Activated CD4-positive, CD25-positive, alpha-beta regulatory T cell treated with anti-CD3 and anti-CD28 coated beads, Interleukin-2, amount 50 U/mL, for 24 hours (primary cell): ENCODE results near the gene SLIT3.

Experiments used
- ATAC-seq, 2 donors: fragments of 150-1000 bp; cut with Tn5 transposase; one replicate each; pipeline ENCODE4 v1.10.0; 2021; ENCODE audit warnings: mild to moderate bottlenecking in 1 of 2, moderate library complexity in 1 of 2

The SLIT3 gene

DNA sequence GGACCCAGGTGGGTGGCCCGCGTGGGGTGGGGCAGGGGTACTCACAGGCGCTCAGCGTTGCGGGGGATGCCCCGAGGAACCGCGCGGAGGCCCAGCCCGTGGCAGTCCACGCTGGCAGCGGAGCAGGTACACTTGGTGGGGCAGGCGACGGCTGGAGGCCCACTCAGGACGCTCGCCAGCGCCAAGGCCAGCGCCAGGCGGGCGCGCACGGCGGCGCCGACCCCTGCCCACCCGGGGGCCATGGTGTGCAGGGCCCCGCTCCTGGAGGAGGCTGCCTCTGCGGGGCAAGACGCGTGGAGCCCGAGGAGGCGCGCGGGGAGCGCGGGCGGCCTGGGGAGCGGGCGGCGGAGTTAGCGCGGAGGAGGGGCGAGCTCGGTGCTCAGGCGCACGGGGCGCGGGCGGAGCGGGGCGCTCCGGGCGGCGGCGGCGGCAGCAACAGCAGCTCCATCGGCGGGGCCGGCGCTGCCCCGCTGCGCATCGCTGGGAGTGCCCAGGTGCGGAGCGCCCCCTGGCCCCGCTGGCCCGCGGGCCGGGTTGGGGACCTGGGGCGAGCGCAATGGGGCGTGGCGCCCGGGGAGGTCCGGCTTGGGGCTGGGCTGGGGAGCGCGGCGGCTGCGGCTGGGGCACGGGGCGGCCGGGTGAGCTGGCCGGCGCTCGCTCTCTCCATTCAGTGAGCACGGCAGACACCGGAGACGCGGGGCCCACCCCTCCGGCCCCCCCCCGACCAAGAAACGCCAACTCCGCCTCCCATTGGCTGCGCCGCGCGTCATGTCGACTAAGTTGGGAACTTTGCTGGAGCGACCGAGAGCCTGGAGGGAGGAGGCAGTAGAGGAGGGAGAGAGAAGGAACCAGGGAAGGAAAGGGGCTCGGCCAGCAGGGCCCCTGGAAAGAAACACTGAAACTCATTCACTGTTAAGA, at the start of gene SLIT3:
Gene SLIT3, minus strand, starts transcription at position 672 of the 918 bp plus-strand sequence. Its CDS starts 430 bp downstream, at position 242.
- no peak for ATAC-seq

DNA sequence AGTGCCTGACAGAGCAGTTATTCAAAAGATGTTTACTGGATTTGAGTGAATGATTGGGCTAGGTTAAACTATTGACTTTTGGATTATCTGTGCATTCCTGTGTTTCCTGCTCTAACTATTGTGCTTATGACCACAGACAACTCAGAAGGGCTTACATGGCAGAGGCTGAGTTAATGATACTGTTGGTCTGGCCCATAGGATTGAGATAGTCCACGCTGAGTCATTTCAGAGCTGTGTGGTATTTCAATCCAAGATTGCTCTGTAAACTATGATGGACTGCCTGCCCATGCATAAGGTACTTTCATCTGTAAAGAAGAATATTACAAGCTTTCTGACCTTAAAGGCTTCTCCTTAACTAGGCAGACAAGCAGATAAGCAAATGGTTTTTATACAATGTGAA, 49.1 kb upstream of the SLIT3 start:
- no peak for ATAC-seq

DNA sequence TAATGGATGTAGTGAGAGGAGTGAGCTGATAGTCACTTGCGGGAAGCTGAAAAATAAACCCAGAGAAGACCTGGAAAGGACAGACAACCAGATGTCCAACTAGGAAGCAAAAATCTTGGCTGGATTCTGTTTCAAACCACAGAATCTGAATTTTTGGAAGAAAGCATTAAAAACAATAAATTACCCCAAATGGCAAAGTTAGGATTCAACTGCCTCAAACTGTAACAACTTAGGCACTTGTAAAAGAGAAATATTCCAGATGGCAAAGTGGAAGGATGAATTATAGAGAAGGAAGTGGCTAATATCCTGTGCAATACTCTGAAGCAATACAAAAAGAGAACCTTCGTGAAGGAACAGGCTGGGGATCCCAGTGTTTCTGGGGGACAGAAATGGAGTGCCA, 46.8 kb upstream of the SLIT3 start:
- ATAC-seq, result no peak

DNA sequence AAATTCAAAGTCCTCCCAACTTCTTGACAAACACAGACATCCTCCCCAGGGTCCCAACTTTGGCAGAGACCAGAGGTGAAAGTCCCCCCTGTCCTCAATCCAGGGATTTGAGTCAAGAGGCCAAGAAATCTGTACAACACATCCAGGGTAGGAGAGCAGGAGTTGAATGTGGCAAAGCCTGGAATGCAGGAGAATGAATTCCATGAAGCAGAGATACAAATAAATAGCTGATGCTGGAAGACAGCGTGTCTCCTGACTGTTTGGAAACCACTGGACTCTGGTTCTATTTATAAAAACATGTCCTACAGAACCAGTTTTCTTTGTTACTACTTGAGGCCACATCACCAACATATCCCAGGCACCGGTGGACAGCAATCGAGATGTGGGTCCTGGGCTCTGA, 43.7 kb upstream of the SLIT3 start:
- no peak for ATAC-seq

DNA sequence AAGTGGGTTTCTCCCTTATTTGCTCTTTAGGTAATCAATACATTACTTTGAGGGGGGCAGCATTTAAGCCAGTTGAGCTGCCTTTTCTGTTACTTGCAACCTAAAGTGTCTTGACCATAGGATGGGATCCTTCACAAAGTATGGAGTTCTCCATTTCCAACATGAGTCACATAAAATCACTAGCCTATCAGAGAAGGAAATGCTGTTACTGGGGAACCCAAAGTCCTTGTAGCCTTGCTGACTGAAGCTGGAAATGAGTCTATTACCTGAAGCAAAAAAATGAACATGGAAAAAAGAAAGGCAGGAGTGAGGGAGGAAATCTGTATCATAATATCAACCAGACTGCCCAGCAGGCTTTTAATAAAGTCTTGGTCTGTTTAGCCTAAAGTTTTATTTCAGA, 42.8 kb upstream of the SLIT3 start:
- no peak for ATAC-seq

DNA sequence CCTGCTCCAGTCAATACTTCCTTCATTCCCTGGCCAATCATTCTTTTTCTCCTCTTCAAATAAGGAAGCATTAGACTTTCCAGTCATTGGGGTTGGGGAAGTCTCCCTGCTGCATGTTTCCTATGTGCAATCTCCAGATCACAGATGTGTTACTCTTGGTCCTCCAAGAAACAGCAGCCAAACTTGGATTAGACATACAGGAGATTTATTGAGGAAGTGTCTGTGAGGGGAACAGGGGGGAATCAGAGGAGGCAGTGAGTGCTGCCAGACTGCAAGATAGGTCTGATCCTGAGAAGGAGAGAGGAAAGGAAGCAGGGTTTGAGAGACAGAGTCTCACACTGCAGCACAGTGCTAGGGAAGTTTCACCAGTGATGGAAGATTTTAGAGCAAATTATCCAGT, 40.6 kb upstream of the SLIT3 start:
- no peak for ATAC-seq

DNA sequence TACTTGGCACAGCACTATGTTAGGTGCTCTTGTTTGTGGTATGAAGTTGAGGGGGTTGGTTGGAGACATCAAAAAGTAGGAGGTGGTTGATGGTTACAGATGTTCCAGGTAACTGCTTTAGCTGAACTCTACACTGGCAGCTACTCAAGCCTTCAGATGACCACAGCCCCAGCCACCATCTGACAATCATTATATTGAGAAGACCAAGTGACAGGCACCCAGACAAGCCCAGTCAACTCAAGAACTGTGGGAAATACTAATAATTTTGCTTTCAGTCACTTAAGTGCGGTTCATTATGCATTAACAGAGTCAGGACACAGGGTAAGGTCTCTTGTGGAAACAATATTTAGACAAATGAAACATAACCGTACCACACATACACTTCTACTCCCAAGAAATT, 38.9 kb upstream of the SLIT3 start:
- ATAC-seq, result no peak

DNA sequence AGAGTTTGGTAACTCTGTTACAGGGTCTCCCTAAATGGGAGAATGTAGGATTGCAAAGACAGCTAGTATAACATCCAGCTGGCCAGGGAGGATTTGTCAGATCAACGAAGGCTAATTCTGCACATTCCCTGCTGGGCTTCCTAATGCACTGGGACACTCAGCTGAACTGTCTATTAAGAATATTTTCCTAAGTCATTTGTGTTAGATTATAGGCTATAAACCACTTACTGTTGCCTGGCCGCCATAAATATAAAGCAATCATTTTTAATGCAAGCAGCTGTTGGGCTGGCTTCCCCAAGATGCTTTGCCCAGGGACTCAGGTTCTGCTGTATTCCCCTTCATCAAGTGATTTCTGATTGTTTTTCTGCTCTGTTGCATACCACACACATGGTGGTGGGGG, 35.3 kb upstream of the SLIT3 start:
- no peak for ATAC-seq

DNA sequence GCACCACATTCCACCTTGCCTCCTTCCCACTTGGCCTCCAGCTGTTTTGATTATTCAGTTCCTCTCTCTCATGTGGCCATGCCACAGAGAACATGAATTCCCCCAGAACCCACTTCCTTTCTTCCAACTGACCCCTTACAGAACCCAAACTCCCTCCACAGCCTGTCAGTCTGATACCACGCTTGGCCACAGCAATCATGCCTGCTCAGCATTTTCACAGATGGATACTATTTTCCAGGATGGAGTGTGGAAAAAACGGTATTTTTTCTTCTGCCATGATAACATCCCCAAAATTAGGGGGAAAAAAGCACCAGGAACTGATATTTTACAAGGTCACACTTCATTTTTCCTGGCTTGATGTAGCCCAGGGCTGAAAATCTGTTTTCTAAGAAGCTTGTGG, 34.9 kb upstream of the SLIT3 start:
- no peak for ATAC-seq

DNA sequence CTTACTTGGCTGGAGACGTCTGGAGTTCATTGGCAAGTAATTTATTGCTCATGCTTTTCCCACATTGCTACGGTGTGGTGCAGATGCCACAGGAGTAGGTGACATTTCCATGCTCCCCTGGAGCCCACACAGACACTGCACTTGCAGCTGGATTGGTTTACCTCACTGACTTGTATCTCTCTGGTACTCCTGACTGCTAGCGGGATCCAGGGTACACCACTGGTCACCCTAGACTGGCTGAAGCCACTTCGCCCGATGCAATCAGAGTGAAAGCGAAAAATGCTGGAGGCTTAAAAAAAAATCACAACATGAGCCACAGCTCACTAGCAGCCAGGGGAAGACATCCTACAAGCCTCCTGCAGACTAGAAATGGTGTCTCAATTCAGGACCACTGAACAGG, 32.6 kb upstream of the SLIT3 start:
- no peak for ATAC-seq

DNA sequence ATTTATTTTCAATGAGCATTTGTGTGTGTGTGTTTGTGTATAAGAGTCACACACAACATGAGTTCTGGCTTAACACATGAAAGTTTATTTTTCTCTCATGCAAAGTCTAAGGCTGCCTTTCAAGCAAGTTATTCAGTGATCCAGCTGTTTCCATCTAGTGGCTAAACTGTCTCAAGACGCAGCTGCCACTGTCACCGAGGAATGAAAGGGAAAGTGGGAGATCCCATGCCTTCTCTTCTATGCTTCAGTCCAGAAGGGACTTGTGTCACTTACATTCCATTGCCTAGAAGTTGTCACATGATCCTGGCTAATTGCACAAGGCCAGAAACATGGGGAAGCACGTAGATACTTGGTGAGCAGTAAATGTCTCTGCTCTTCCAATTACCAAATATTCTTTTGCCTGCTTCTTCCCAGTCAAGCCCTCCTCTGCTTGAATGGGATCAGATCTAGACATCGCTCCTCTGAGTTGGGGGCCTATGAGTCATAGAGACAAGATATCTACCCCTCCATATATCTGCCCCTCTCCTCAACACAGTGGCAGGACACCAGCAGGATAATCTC, 30.4 kb upstream of the SLIT3 start:
- ATAC-seq, result no peak

DNA sequence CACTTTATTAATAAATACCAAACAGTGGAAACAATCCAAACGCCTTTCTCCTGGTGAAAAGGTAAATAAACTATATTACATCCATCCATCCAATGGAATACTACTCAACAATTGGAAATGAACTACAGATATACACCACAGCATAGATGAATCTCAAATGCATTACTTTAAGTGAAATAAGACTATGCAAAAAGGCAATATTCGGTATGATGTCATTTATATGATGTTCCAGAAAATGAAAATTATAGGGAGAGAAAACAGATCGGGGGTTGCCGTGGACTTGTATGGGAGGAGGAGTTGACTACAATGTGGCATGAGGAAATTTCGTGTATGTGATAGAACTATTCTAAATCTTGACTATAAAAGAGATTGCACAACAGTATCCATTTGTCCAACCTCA, 27.5 kb upstream of the SLIT3 start:
- no peak for ATAC-seq

DNA sequence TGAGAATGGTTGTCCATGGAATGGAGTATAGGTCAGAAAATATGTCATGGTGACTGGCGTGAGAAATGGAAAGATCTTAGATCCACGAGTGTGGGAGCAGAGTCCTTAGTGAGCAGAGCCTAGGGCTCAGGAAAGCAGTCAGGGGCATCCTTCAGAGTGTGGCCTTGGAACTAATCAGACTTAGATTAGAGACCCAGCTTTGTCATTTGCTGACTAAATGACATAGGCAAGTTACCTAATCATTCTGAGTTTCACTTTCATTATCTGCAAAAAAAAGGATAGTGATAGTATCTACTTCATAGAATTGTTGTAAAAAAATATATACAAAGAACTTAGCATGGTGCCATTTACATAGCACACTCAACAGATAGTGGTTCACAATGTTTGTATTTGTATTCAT, 24.3 kb upstream of the SLIT3 start:
- ATAC-seq, result peak in 1 of 2 donors; percentile 10

DNA sequence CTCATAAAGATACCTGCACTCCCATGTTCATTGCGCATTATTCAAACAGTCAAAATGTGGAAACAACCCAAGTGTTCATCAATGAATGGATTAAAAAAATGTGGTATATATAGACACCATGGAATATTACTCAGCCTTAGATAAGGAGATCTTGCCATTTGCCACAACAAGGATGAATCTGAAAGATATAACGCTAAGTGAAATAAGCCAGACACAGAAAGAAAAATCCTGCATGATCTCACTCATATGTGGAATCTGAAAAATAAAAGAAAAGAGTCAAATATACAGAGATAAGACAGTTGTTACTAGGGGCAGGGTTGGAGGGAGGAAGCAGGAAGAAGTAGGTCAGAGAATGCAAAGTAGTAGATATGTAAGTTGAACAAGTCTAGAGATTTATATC, 17.6 kb upstream of the SLIT3 start:
- ATAC-seq, result no peak

DNA sequence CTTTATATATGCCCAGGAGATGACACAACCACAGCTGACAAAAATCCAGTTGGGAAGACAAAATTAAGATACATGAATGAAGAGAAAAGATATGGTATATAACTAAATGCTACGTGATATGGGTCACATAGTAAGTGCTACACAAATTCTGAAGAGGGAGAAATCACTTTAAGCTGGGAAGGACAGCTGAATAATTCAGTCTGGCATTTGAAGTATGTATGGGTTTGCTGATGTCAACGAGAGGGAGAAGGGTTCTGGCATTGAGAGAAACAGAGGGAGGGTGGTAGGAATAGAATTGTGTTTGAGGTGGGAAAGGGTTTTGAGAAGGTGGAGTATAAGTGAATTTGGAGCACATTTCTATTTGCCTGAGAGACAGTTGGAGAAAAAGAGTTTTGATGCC, 6.7 kb upstream of the SLIT3 start:
- no peak for ATAC-seq

DNA sequence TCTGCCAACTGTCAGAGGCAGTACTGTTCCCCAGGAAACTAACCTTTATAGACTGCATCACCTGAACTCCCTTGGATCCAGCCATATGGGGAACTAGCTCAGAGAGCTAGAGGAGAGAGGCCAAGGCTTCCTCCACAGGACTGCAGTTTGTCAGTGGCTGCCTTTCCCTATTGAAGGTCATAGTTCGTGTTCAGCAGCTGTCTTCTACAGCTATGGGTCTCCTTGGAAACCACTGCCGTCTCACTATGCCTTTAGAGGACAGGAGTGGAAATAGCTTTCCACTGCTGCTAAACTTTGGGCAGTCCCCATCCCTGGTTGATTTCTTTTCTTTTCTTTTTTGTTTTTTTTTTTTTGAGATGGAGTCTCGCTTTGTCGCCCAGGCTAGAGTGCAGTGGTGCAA, 4.4 kb upstream of the SLIT3 start:
- no peak for ATAC-seq

DNA sequence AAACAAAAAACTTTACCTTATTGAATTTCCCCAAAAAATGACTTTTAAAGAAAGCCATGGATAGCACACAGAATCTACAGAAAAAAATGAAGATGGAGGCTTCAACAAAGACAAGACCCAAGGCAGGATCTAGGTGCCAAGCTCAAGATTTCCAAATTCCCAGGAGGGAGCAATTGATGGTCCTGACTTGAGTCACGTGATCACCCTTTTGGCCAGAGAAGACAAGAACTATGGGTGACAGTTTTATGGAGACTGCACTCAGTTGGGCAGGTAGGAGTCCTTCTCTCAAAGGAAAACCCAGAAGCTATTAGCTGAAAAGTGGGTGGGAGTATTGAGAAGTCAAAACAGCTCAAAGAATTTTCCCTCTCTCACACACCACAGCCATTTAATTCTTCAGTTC, 3.2 kb upstream of the SLIT3 start:
- no peak for ATAC-seq

DNA sequence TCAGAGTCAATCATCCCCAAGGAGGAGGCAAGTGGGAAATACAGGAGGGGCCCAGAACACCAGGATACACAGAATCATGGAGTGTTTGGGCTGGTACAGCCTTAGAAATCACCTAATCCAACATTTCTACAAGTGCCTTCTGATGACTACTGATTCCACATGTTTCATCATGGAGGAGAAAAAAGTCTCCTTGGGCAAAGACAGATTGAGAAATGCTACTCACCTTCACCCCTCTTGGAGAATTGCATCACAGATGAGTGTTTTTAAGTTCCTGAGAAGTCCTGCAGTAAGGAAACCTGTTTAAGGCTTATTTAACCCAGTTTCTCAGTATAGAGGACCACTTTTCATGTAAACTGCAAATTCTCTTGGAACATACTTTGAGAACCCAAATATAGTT, 2.2 kb upstream of the SLIT3 start:
- no peak for ATAC-seq

DNA sequence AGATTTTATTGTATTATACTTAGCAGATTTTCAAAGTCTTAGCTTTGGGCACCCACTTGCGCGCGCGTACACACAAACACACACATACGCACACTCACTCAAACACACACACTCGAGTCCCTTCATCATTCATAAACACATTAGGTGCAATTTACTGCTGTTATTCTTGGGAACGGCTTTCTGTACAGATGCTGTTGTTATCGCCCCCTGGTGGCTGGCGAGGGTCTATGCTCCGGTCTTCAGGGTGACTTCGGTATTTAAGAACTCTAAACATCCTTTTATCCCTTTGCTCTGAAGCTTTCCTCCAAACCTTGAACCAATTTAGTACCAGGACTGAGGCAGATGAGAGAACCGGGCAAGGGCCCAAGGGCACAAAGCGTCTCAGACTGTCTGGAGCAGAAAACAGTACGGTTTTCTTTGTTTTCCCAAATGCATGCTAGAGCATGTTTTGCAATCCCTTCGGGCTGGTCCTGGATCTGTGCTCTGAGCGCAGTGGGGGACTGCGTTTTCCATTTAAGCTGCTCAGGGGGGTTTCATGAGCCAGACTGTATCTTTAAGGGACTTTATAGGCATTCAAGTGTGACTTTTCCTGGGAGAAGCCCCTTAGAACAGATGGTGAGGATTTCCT, 1.7 kb upstream of the SLIT3 start:
- no peak for ATAC-seq

DNA sequence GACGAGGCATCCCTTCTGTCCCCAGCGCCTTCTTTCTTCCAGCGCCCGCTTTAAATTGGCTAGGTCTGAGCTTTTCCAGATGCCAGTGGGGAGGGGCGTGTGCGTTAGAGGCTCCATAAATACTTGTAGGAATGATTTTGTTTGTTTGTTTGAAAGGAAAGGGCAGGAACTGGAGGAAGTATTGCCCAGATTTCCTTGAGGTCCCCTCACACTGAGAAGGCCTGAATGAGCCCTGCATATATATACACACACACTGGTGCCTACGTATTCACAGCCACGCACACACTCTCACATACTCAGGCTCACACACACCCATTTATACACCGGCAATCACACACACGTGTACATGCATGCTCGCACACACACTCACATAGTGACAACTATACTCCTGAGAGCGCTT, 1.0 kb upstream of the SLIT3 start:
- no peak for ATAC-seq

DNA sequence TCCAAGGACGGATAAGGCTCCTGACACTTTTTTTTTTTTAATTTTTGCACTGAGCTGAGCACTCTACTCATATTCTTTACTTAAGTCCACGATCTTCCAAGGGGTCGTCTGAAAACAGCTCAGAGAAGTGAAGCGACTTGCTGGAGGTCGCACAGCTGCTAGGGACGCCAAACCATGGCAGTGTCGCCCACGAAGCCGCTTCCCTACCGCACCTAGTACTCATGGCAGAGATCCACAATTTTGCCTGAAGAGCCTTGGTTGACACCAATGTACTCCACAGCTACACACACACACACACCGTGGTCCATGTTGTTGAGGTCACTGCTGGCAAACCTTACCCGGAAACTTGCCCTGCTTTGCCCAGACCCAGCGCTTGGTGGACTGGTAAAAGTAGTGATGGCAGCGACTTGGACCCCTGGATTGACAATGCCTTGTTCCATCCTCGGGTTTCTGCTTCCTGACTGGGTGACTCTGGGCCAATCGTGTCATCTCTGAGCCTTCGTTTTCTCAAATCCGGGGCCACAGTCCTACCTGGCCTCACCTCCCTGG, 521 bp upstream of the SLIT3 start:
- no peak for ATAC-seq

DNA sequence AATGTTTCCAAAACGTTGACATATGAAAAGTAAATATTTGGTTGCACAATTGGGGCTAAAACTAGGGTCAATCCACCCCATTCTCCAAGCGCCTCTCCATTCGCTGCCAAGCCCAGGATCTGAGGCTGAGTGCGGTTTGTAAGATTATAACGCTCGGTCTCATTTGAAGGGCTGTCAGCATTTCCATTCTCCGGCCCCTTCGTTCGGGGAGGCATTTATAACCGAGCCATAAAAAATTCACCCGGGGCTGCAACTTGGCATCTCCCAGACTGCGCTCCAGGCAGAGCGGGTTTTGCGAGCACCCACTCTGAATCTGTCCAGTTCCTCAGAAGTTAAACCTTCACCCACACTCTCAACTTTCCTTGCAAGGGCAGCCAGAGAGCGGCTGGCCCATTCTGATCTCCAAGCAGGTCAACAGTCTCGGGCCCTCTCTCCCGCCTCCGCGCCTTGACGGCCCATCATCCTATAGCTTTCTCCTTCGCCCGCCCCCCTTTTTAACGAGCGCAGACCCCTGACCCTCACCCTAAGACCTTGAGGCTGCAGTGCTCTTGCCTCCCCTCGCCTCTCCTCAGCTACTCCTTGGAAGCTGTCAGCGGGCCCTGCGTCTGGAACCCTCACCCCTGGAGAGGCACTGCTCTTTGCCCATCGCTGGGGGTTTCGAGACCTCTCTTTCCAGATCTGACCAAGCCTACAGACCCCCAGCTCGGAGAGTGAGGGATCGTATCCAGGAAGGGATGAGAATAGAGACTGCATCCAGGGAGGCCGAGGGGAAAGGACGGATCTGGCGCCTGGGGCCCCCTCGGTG, 1.1 kb downstream of the SLIT3 start:
- no peak for ATAC-seq

DNA sequence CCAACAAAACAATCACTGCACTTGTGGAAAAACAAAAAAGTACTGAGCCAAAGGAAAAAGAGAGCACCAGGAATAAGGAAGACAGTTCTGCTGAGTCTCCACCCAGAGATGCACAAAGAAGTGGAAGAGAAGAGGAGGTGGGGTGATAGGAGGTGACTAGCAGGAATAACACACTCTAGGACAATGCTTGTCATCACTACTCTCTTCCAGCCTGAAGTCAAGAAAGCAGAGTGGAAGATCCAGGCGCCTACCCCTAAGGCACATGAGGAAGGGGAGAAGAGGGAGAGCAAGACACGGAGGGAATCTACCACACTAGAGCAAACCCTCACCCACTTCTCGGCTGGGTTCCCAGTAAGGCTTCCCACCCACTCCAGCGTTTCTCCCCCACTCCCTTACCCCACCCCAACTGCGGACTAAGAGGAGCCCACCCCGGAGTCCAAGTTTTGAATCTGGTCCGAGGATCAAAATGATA, 1.7 kb downstream of the SLIT3 start:
- no peak for ATAC-seq
